ENCODE results near the gene WDR88. TPM values are rescaled to one million over a fixed set of nuclear protein-coding genes. Genes with fewer than 3 reads are reported as not detected.
"Not testable (repeated sequence)": the region's sequence is repeated elsewhere in the genome, so short reads cannot be mapped to it uniquely, and the experiment has no call there.

WDR88 gene
- total RNA-seq, 1 experiment from 2014 or later: 0.20 TPM

GRCh38 chr19:33189453-33189852 lies 57.5 kb downstream of the WDR88 start:
- H3K4me1 ChIP-seq: peaks cover 4% of the 10 kb centered on the region; the same call in 1 of the 2 replicates
- POLR2A ChIA-PET: no interaction called here
- no peak for TF ChIP-seq CTCF (IDR thresholded peaks at IDR 0.05; ENCODE audit: insufficient read depth in 1 of 2, low read depth in 1 of 2, low read length in 1 of 2, severe bottlenecking in 1 of 2, unreplicated experiment in 1 of 2)
- no peaks in the 10 kb centered on the region for H3K9me3 Mint-ChIP-seq (ENCODE audit: unreplicated experiment)
- CTCF ChIA-PET: no interaction called here
- H3K4me1 Mint-ChIP-seq (ENCODE audit: low read depth, unreplicated experiment): no peaks in the 10 kb centered on the region
- no peaks in the 10 kb centered on the region for H3K27me3 ChIP-seq (replicated peaks; ENCODE audit: control insufficient read depth, insufficient read depth, low read length)
- no TSS peak for BruUV-seq (replicated peaks)
- H3K4me3 Mint-ChIP-seq (ENCODE audit: unreplicated experiment): no peak overlapping the region
- H3K27me3 Mint-ChIP-seq (ENCODE audit: insufficient read depth, unreplicated experiment): peaks cover 7% of the 10 kb centered on the region
- H3K27ac Mint-ChIP-seq (ENCODE audit: unreplicated experiment): no peak overlapping the region
- intact Hi-C loops (cut with micrococcal nuclease; ENCODE audit: unreplicated experiment): no loop called here
- no peaks in the 10 kb centered on the region for H3K36me3 ChIP-seq (ENCODE audit: control insufficient read depth, insufficient read depth, low read length)
- peaks cover 6% of the 10 kb centered on the region for H3K36me3 Mint-ChIP-seq (ENCODE audit: insufficient read depth, unreplicated experiment)
- DNase-seq: no peak
- no peaks in the 10 kb centered on the region for H3K9me3 ChIP-seq
- H3K4me3 ChIP-seq (ENCODE audit: low read depth, low read length): no peak overlapping the region

- POLR2A ChIA-PET; CTCF ChIA-PET; H3K4me1 Mint-ChIP-seq (ENCODE audit: low read depth, unreplicated experiment); H3K27me3 ChIP-seq (replicated peaks; ENCODE audit: control insufficient read depth, insufficient read depth, low read length); H3K9me3 Mint-ChIP-seq (ENCODE audit: unreplicated experiment); H3K4me3 ChIP-seq (ENCODE audit: low read depth, low read length); H3K27me3 Mint-ChIP-seq (ENCODE audit: insufficient read depth, unreplicated experiment); DNase-seq; H3K36me3 ChIP-seq (ENCODE audit: control insufficient read depth, insufficient read depth, low read length); H3K9me3 ChIP-seq; H3K36me3 Mint-ChIP-seq (ENCODE audit: insufficient read depth, unreplicated experiment); intact Hi-C loops (cut with micrococcal nuclease; ENCODE audit: unreplicated experiment); H3K27ac Mint-ChIP-seq (ENCODE audit: unreplicated experiment); BruUV-seq (replicated peaks); H3K4me3 Mint-ChIP-seq (ENCODE audit: unreplicated experiment): not testable (repeated sequence)
- H3K4me1 ChIP-seq: peaks cover 11% of the 10 kb centered on the region; the same call in 1 of the 2 replicates
Observed at GRCh38 chr19:33191092-33191491, 59.2 kb downstream of the WDR88 start.

- TF ChIP-seq CTCF (IDR thresholded peaks at IDR 0.05; ENCODE audit: insufficient read depth in 1 of 2, low read depth in 1 of 2, low read length in 1 of 2, severe bottlenecking in 1 of 2, unreplicated experiment in 1 of 2): no peak
- no peak for DNase-seq
- Mint-ChIP-seq H3K9me3 (ENCODE audit: unreplicated experiment) (no peaks in the 10 kb centered on the region), H3K27ac (ENCODE audit: unreplicated experiment) (no peak overlapping the region), H3K4me1 (ENCODE audit: low read depth, unreplicated experiment) (no peaks in the 10 kb centered on the region), H3K27me3 (ENCODE audit: insufficient read depth, unreplicated experiment) (peaks cover 7% of the 10 kb centered on the region), H3K36me3 (ENCODE audit: insufficient read depth, unreplicated experiment) (peaks cover 6% of the 10 kb centered on the region), H3K4me3 (ENCODE audit: unreplicated experiment) (no peak overlapping the region)
- POLR2A ChIA-PET: no interaction called here
- intact Hi-C loops (cut with micrococcal nuclease; ENCODE audit: unreplicated experiment): no loop called here
- CTCF ChIA-PET: interaction anchor here (0.7 kb wide), 1 partner anchor 335 kb away, joined by 3 read pairs; no protein-coding TSS in a partner anchor
- Histone ChIP-seq H3K27me3 (replicated peaks; ENCODE audit: control insufficient read depth, insufficient read depth, low read length) (no peaks in the 10 kb centered on the region), H3K36me3 (ENCODE audit: control insufficient read depth, insufficient read depth, low read length) (no peaks in the 10 kb centered on the region), H3K4me1 (peaks cover 11% of the 10 kb centered on the region; the same call in 1 of the 2 replicates), H3K4me3 (ENCODE audit: low read depth, low read length) (no peak overlapping the region), H3K9me3 (no peaks in the 10 kb centered on the region)
- no TSS peak for BruUV-seq (replicated peaks)
Observed at GRCh38 chr19:33191501-33191900, 59.6 kb downstream of the WDR88 start.

GRCh38 chr19:33192010-33192409 lies 60.1 kb downstream of the WDR88 start:
- no TSS peak for BruUV-seq (replicated peaks)
- H3K36me3 ChIP-seq (ENCODE audit: control insufficient read depth, insufficient read depth, low read length): no peaks in the 10 kb centered on the region
- no peaks in the 10 kb centered on the region for H3K4me1 Mint-ChIP-seq (ENCODE audit: low read depth, unreplicated experiment)
- H3K27ac Mint-ChIP-seq (ENCODE audit: unreplicated experiment): no peak overlapping the region
- no peak overlapping the region for H3K4me3 Mint-ChIP-seq (ENCODE audit: unreplicated experiment)
- ChIA-PET POLR2A (no interaction called here), CTCF (interaction anchor here (0.7 kb wide), 1 partner anchor 336 kb away, joined by 3 read pairs; no protein-coding TSS in a partner anchor)
- no peaks in the 10 kb centered on the region for H3K9me3 Mint-ChIP-seq (ENCODE audit: unreplicated experiment)
- intact Hi-C loops (cut with micrococcal nuclease; ENCODE audit: unreplicated experiment): no loop called here
- no peaks in the 10 kb centered on the region for H3K9me3 ChIP-seq
- peak in 1 of 2 experiments; percentile 15 for TF ChIP-seq CTCF (IDR thresholded peaks at IDR 0.05; ENCODE audit: insufficient read depth in 1 of 2, low read depth in 1 of 2, low read length in 1 of 2, severe bottlenecking in 1 of 2, unreplicated experiment in 1 of 2)
- DNase-seq: no peak
- peaks cover 6% of the 10 kb centered on the region for H3K36me3 Mint-ChIP-seq (ENCODE audit: insufficient read depth, unreplicated experiment)
- peaks cover 7% of the 10 kb centered on the region for H3K27me3 Mint-ChIP-seq (ENCODE audit: insufficient read depth, unreplicated experiment)
- peaks cover 11% of the 10 kb centered on the region; the same call in 1 of the 2 replicates for H3K4me1 ChIP-seq
- H3K27me3 ChIP-seq (replicated peaks; ENCODE audit: control insufficient read depth, insufficient read depth, low read length): no peaks in the 10 kb centered on the region
- H3K4me3 ChIP-seq (ENCODE audit: low read depth, low read length): no peak overlapping the region

Measured in Caco-2 (cell line).